Muscle of leg (tissue), 11 donors: ENCODE results near the gene YES1. TPM values are rescaled to one million over a fixed set of nuclear protein-coding genes. Genes with fewer than 3 reads are reported as not detected.

Source experiments
- DNase-seq: peaks from one replicate; pipeline ENCODE4 v3.0.0; 2013
- H3K27ac ChIP-seq: one replicate; pipeline ENCODE4 v1.5.1; 2013; ENCODE audit warnings: mild to moderate bottlenecking, low read length, control low read depth
- H3K27me3 ChIP-seq: one replicate; pipeline ENCODE4 v1.6.1; 2013; ENCODE audit warnings: low read length; ENCODE audit not compliant: control insufficient read depth, insufficient read depth
- H3K36me3 ChIP-seq: one replicate; pipeline ENCODE4 v1.6.1; 2013; ENCODE audit warnings: low read length; ENCODE audit not compliant: control insufficient read depth, insufficient read depth
- H3K4me1 ChIP-seq: one replicate; pipeline ENCODE4 v1.6.1; 2013; ENCODE audit warnings: low read length; ENCODE audit not compliant: control insufficient read depth, insufficient read depth
- H3K4me3 ChIP-seq: one replicate; pipeline ENCODE4 v1.5.1; 2013; ENCODE audit warnings: low read length, control low read depth
- H3K9me3 ChIP-seq: replicated peaks from 2 replicates; pipeline ENCODE4 v1.6.1; 2013; ENCODE audit warnings: low read depth, low read length; ENCODE audit not compliant: control insufficient read depth
- WGBS: methylation state at CpG from one replicate; pipeline ENCODE4 v1.1.5; 2013; ENCODE audit warnings: missing lambda C conversion rate; ENCODE audit not compliant: insufficient coverage; 5-methylcytosine and 5-hydroxymethylcytosine counted together
- polyA plus RNA-seq, 8 donors: library from polyadenylated mRNA; unstranded; fragments of 120-200 nt; gene quantifications; one replicate each; pipeline versions ENCODE4 v1.2.1 to v1.2.3, GENCODE V29; 2013; ENCODE audit warnings: inconsistent platforms in 1 of 8, low replicate concordance in 1 of 8; ENCODE audit not compliant: insufficient read length in 8 of 8, insufficient read depth in 1 of 8
- total RNA-seq: library from RNA; stranded (reverse); fragments of 120-200 nt; gene quantifications from one replicate; pipeline ENCODE4 v1.2.4, GENCODE V29; 2013

YES1 gene
- total and polyA plus RNA-seq, 9 donors, result 36.1 to 70.0 (median 56.6) TPM

GRCh38 chr18:677951-678381, 134.1 kb downstream of the YES1 start:
- Histone ChIP-seq H3K4me3 (no peak overlapping the region), H3K27ac (no peak overlapping the region), H3K4me1 (no peaks in the 10 kb centered on the region), H3K27me3 (no peaks in the 10 kb centered on the region), H3K36me3 (peaks cover 48% of the 10 kb centered on the region), H3K9me3 (no peaks in the 10 kb centered on the region)
- DNase-seq, result no peak
- WGBS, result 79% methylated on average over 13 of the region's 14 CpGs

- H3K9me3 ChIP-seq, result no peaks in the 10 kb centered on the region
- H3K36me3 ChIP-seq, result peaks cover 51% of the 10 kb centered on the region
- H3K4me3 ChIP-seq, result no peak overlapping the region
- DNase-seq, result no peak
- H3K27me3 ChIP-seq, result no peaks in the 10 kb centered on the region
- no peaks in the 10 kb centered on the region for H3K4me1 ChIP-seq
- no peak overlapping the region for H3K27ac ChIP-seq
- WGBS, result 94% methylated on average over 3 of the region's 4 CpGs
Measured at GRCh38 chr18:677145-677544, 134.9 kb downstream of the YES1 start.

GRCh38 chr18:676736-677135, 135.3 kb downstream of the YES1 start:
- 62% methylated on average over 3 of the region's 3 CpGs for WGBS
- H3K36me3 ChIP-seq, result peaks cover 48% of the 10 kb centered on the region

GRCh38 chr18:676069-676468, 136.0 kb downstream of the YES1 start:
- Histone ChIP-seq H3K27me3 (no peaks in the 10 kb centered on the region), H3K9me3 (no peaks in the 10 kb centered on the region), H3K36me3 (peaks cover 45% of the 10 kb centered on the region), H3K27ac (no peak overlapping the region), H3K4me3 (no peak overlapping the region), H3K4me1 (no peaks in the 10 kb centered on the region)
- WGBS, result 94% methylated on average over 2 of the region's 5 CpGs
- no peak for DNase-seq

More at GRCh38 chr18:676736-677135, 135.3 kb downstream of the YES1 start:
- Histone ChIP-seq H3K27ac (no peak overlapping the region), H3K27me3 (no peaks in the 10 kb centered on the region), H3K4me3 (no peak overlapping the region), H3K9me3 (no peaks in the 10 kb centered on the region), H3K4me1 (no peaks in the 10 kb centered on the region)
- DNase-seq, result no peak

- no peaks in the 10 kb centered on the region for H3K4me1 ChIP-seq
- WGBS, result 100% methylated on average over 1 of the region's 7 CpGs
- H3K36me3 ChIP-seq, result peaks cover 49% of the 10 kb centered on the region
- no peaks in the 10 kb centered on the region for H3K9me3 ChIP-seq
- no peaks in the 10 kb centered on the region for H3K27me3 ChIP-seq
- H3K27ac ChIP-seq, result no peak overlapping the region
- no peak overlapping the region for H3K4me3 ChIP-seq
- no peak for DNase-seq
Measured at GRCh38 chr18:675307-675706, 136.7 kb downstream of the YES1 start.

- Histone ChIP-seq H3K4me3 (no peak overlapping the region), H3K27me3 (no peaks in the 10 kb centered on the region), H3K36me3 (peaks cover 49% of the 10 kb centered on the region), H3K9me3 (no peaks in the 10 kb centered on the region), H3K4me1 (no peaks in the 10 kb centered on the region), H3K27ac (no peak overlapping the region)
- WGBS, result no CpG with 5 or more reads among the region's 5 CpGs
- DNase-seq, result no peak
Measured at GRCh38 chr18:673769-674168, 138.3 kb downstream of the YES1 start.

- Histone ChIP-seq H3K4me3 (no peak overlapping the region), H3K27me3 (no peaks in the 10 kb centered on the region), H3K36me3 (peaks cover 48% of the 10 kb centered on the region), H3K4me1 (no peaks in the 10 kb centered on the region), H3K9me3 (no peaks in the 10 kb centered on the region), H3K27ac (no peak overlapping the region)
- no peak for DNase-seq
- WGBS, result no CpG with 5 or more reads among the region's 3 CpGs
Measured at GRCh38 chr18:673317-673716, 138.7 kb downstream of the YES1 start.

Other genes starting within 250 kb of the YES1 start
- gene CETN1, start 231.9 kb downstream of the YES1 start, total RNA-seq, result not detected
- gene CETN1, start 231.9 kb downstream of the YES1 start, polyA plus RNA-seq, result not detected
- 0.27 TPM for gene CLUL1, start 215.3 kb downstream of the YES1 start, total RNA-seq
- gene CLUL1, start 215.3 kb downstream of the YES1 start, polyA plus RNA-seq, result 1 to 10 TPM in 4 of 8 donors, under 1 TPM in 4; 0.35 to 3.8 (median 0.99) TPM
- 19.7 TPM for gene TYMS, start 154.6 kb downstream of the YES1 start, total RNA-seq
- gene TYMS, start 154.6 kb downstream of the YES1 start, polyA plus RNA-seq, result 10 to 100 TPM; 58.5 to 93.8 (median 70.3) TPM
- 16.8 TPM for gene ENOSF1, start 99.6 kb downstream of the YES1 start, total RNA-seq
- gene ENOSF1, start 99.6 kb downstream of the YES1 start, polyA plus RNA-seq, result 10 to 100 TPM; 17.2 to 35.9 (median 21.5) TPM
- 0.13 TPM for gene ADCYAP1, start 92.6 kb upstream of the YES1 start, total RNA-seq
- gene ADCYAP1, start 92.6 kb upstream of the YES1 start, polyA plus RNA-seq, result 1 to 10 TPM in 3 of 8 donors, under 1 TPM in 5; 0.17 to 2.4 (median 0.90) TPM